Stimulated activated CD4-positive, alpha-beta T cell treated with anti-CD3 and anti-CD28 coated beads, Interleukin-4, amount 100 ng/mL, for 24 hours (primary cell): ENCODE data around the gene MARCHF3.
"Not testable (repeated sequence)": the region's sequence is repeated elsewhere in the genome, so short reads cannot be mapped to it uniquely, and the experiment has no call there.

ENCODE experiments used
- DNase-seq: peaks from one replicate; pipeline ENCODE4 v3.0.0-alpha.2; 2020

Gene MARCHF3, protein sequence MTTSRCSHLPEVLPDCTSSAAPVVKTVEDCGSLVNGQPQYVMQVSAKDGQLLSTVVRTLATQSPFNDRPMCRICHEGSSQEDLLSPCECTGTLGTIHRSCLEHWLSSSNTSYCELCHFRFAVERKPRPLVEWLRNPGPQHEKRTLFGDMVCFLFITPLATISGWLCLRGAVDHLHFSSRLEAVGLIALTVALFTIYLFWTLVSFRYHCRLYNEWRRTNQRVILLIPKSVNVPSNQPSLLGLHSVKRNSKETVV

DNA sequence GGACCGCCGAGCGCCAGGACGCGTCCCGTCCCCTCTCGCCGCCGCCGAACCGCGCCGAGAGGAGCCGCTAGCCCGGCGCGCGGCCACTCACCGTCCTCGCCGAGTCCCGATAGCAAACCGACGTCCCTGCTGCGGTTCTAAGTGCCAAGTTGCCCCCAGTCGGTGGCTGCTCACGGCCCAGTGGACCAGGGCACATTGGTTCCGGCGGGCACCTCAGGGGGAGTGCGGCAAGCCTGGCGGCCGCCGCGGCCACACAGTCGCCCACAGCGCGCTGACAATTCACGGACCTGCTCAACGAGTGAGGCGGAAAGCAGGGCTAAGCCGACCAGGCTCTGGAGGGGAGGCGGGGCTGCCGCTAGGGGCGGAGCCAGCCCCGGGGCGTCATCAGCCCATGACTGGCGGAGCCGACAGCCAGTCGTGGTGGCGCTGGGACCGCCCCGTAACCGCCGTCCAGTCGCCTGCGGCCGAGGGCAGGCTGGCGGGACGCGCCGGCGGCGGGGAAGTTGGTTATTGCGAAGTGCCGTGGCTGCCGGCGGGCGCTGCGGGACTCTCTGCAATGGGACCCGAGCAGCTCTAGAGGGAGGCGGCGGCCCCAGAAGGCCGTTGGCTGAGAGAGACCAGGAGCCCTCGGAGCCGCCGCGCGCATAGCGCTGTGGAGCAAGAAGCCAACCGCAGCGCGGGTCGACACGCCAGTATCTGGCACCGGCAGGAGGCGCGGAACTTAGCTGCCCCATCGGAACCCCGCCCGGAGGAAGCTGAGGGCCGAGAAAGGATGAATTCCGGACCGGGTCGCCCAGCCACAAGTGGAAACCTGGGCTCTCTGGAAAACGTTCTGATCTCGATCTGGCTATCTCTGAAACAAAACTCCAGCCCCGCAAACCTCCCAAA, at the start of gene MARCHF3:
Gene MARCHF3 (minus strand): TSS at position 300 of the 888 bp plus-strand sequence. CDS start 112,387 bp downstream, outside the sequence.
- peak; percentile 92 for DNase-seq

DNA sequence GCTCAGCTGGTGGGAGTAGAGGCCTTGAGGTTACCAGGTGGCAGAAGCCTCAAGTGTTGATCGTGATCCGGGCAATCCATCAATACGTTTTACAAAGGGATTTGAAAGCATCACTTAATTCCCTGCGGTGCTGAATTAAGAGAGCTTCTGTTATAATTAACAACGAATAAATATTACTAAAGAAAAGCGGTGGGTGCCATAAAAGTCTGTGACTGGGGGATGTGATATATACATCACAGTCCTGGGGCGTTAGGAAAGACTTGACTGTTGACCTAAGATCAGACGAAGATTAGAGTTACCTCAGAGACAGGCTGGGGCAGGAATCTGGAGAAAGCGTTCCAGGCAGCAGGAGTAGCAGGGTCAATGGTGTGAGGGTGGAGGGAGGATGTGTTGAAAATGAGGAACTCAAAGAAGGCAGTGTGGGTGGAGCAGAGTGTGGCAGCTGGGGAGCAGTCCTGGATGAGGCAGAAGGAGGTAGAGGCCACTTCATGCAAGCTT, 49.7 kb upstream of the MARCHF3 start:
- no peak for DNase-seq

DNA sequence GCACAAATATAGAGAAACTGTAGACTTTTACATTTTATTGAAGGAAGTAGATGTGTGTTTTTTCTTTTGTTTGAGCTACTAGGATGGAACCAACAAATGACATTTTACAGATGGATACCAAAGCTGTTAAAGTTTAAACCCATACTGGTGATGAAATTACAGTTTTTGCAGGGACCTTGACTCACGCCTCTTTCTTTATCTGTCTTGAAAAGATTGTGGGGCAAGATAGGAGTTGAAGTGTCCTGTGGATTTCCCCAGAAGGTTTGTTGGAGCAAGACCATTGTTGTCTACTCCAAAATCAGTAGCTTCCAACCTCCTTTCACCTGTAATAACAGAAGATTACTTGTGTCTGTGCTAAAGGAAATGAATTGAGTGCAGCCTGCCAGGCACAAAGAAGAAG, 47.0 kb upstream of the MARCHF3 start:
- DNase-seq, result no peak

DNA sequence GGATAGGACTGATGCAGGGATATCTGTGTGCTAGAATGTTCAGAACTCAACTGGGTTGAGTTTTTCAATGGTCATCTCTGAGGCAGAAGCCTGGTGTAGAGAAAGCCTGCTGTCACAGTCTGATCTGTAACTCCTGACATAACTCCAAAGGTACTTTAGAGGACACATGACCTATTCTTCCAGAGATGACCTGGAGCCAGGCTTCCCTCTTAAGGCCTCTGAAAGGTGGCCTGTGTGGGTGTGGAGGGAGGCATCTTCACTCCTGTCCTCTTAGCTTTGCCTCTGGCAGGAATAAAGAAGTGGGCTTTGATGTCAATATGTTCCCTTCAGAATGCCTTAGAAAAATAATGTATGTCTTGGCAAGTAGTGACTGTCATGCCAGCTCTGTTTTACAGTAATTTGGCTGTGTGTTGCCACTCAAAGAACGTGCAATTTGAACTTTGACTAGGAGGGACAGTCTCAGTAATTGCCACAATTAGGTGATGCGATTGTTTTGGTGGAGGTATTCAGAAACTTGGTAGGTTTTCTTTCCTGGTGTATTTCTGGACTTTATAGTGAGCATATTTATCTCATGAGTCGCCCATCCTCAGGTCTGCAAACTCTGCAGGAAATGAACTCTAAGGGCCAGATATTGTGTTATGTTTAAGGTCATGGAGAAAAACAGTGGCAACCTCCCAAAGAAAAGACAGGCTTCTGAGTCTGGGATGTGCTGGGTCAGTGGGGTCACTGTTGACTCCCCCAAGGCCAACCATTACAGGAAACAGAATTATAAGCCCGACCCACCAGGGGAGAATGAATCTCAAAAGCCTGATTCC, 46.2 kb upstream of the MARCHF3 start:
- DNase-seq, result no peak

DNA sequence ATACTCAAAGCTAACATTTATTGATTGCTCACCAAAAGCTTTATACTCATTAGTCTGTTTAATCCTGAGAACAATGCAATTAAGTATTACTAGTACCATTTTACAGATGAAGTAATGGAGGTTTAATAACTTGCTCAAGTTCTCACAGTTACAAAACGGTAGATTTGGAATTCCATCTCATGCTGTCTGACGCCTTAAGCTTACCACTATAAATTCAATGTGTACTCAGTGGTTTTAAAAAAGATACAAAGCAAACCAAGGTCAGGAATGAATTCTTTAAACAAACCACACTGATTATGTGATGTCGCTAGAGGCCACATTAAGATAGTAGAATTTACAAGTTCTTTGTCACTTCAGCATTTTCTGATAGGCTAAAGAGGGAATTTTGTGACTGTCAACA, 44.1 kb upstream of the MARCHF3 start:
- no peak for DNase-seq

DNA sequence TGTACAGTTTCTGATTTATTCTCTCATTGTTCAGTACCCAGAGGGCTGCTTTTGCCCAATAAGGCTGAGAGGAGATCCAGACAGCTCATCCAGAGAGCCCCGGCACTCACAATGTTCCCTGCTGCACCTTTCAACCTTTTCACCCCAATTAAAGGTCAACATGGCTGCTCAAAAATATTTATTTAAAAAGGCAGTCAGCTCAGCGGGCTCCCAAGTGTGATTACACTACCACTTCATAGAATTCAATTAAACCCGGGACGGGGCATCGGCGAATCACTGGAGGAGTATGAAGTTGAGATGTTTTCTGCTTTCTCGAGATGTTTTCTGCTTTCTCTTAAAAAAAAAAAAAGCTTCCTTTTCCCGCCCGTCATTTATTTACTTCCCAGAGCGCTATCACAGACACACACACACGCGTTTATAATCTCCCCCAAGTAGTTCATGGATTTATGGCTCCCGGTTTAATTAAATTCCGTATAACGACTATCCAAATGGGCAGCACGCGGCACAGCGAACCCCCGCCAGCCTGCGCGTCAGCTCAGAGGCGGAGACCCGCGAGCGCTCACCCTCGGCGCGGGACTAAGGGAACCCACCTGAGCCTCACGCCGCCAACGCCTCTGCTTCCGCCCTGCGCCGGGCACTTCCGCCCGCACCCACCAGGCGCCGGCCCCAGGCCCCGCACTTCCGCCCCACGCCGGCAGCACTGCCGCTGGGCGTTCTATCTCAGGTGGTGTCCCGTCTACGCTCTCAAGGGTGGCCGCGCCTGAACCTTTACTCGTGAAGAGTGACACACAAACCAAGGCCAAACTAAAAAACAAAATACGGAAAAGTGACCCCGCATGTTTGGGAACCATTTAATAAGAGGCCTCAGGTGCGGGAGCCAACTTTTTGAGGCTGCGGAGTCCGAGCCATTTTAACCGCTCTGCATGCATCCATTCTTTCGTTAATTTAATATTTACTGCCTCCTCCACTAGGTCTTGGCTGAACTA, 42.8 kb upstream of the MARCHF3 start, which contains the start of gene C5orf63:
Gene C5orf63 (minus strand): TSS at position 642 of the 986 bp plus-strand sequence. CDS start 14,507 bp downstream, outside the sequence.
- DNase-seq, result peak; percentile 78

DNA sequence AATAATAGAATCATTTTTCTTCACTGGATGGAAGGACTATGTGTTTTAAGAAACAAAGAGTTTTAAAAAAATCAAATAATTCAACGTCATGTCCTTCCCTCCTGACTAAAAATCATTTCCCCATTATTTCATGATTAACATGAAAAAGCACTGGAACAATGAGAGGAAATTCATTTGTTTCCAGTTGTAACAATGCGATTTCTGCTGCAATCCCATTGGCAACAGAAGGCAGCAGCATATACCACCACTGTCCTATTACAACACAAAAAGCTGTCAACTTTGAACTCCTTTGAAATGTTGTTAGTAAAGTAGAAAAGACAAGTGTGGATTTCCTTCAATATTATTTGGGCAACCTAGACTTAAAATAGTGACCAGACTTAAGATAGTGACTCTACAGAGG, 39.9 kb upstream of the MARCHF3 start:
- no peak for DNase-seq

DNA sequence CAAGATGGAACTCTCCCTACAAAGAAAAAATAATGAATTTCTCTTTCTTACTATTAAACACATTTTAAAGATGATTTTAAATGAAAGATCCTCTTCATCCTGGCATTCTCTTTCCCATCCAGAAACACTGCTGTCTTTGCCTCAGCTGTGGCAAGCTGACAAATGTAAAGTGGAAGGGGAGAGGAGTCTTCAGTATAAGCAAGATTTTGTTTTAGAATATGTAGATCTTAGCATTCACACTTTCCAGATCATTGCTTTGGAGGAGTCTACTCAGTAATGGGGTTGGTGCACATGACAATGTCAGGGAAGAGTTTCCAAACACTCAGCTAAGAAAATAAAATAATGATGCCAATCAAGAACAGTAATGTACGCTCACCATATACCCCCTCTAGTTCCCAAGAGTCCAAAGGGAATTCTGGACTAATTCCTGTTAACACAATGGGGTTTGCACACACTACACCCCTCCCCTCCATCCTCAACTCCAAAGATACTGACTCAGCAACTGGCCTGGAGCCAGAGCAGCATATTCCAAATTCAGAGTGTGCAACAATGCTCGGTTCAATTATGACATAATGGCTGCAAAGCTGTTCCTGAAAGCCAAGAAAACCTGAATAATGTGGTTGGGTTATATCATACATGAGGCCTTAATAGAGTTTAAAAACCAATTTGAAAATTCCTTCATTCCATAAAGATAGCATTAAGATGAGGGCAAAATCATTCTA, 38.3 kb upstream of the MARCHF3 start:
- no peak for DNase-seq

DNA sequence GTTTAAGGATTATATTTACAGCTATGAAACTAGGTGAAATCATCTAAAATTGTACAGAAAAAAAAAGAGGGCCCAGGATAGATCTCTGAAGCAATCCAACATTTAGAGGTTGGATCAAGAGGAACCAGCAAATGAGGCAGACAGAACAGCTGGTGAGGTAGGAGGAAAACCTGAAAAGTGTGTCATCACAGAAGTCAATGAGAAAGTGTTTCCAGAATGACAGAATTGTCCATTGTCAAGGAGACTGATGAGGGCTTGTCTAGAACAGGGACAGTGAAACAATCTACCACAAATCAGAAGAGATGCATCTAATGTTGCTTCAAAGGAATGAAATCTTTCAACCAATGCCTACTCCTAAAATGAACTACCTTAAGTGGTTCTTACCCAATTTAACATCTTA, 36.4 kb upstream of the MARCHF3 start:
- no peak for DNase-seq

DNA sequence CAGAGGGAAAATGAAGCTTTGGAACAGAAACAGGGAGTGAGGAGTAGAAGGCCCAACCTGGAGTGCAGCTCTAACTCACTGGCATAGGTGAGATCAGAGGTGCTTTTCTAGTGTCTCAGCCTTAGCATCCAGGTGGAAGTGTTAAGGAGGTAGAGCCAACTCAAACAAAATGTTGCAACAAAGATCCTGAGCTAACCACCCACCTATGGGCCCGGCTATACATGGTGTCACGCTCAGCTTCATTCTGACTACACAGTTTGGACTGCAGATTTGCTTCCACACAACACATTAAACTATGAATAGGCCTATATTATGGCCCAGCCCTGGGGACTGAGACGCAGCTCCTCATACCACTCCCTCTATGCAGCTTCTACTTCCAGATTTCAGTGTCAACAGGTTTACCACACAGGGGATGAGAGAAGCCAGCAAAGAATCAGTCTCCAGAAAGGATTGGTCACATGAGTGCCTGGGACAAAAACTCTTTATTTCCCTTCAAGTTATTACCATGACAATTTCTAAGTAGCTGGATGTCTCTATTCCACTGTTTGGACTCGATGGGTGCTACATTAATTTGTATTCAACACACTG, 34.0 kb upstream of the MARCHF3 start:
- DNase-seq, result no peak

DNA sequence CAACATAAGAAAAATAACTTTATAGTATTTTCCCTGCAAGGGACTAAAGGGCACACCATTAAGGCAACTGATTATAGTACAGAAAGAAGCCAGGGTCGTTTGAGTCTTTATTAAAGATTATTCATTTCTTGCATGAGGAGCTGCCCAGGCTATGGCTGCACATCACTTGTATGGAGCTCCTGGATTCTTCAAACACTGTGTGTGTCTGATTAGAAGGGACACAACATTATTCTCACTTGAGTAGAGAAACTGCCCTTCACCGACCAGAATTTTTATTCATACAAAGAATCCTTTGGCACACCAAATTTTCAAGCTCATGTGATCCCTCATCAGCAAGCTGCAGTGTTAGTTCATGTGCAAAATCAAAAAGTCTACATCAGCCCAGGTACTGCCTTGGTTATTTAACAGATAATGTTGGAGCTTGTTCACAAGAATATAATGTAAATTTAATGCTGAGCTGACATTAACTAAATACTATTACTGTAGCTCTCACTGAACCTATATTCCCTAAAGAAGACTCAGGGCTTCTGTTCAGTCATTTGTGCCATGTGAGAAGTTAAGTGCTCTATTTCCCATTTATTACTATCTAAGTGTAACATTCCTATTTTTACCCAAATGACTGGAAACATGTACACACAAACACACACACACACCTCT, 33.0 kb upstream of the MARCHF3 start:
- no peak for DNase-seq

DNA sequence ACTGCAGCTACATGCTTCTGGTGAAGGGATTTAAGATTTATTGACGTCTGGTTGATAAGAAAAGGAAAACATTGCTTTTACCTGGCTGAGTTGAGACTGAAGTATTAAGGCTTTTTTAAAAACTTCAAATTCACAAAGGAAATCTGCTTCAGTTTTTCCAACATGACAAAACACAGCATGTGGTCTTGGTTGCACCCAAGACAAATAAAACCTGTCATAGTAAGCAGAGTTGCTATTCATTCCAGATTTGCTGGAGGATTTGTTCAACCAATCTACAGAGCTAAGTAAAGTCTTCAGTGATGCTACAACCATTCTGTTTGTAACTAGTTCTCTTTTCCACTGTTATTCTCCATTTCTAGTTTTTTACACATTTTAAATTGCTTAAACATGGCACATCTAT, 31.6 kb upstream of the MARCHF3 start:
- no peak for DNase-seq

DNA sequence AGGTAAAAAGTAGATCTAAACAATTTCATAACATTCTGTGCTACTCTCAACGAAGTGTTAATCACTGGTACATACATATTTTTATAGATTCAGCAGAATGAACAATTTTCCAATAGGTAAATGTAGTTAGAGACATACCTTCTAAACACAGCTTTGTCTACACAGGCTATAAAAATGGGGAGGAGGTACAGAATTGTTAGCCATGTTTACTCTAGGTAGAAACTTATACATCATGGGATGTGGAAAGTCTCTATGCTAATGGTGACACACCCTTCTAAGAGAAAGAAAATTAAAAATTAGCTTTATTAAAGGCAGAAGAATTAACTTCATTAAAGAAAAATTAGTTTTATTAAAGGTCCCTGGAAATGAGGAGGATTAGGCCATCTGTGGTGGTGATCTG, 31.2 kb upstream of the MARCHF3 start:
- no peak for DNase-seq

DNA sequence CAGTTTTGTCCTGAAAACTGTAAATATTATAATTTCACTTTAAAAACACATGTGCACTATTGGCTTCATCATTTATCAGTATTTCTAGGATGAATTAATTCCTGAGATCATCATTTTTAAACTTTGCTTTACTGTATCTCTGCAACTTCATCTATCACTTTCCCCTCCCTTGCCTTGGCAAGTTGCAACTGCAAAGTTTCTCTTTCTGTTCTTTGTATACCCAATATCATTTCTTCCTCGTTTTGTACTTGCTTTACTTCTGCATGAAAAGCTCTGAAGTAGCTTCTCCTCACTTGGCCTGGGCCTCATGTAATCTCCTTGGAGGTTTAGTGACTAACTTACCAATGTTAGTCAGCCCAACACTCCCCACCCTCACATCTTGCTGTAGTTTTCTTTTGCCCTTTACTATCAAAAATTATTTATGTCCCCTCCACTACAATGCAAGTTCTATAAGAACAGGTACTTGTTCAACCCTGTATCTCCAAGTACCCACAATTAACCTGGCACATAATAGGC, 30.2 kb upstream of the MARCHF3 start:
- no peak for DNase-seq

DNA sequence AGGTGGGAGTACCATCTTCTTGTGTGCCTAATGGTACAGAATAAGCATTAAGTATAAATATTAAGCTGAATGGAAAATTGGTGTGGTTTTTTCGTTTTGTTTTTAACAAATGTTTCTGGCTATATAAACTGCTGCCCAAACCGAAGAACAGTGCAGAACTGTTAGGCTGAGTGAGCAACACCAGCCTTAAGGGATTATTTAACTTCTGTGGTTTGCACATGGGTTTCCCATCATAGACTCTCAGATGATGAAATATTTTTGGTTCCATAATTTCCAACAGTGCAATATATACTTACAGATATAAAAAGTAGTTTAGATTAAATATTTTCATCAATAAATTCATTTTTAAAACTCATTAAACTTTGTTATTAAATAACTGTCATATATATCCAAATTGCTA, 26.5 kb upstream of the MARCHF3 start:
- DNase-seq, result no peak

DNA sequence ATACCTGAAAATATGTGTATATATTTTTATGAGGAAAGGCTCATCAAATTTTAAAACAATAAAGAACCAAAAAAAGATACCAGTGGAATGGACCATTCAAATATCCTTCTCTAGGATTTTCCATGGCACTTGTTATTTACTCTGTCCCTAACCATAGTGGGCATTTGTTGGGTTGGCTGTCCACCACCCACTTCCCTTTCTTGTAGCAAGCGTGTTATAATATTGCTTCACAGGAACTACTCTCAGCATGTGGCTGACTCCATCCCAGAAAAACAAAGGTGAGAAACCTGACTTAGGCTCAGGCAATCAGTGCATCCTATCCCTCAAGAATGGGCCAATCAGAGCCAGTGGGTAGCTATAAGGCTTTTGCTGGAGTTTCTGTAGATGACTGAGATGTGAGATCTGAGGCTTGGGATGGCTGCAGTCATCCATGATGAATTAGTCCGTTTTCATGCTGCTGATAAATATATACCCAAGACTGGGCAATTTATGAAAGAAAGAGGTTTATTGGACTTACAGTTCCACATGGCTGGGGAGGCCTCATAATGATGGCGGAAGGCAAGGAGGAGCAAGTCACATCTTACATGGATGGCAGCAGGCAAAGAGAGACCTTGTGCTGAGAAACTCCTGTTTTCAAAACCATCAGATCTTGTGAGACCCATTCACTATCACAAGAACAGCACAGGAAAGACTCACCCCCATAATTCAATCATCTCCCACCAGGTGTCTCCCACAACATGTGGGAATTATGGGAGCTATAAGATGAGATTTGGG, 25.7 kb upstream of the MARCHF3 start:
- DNase-seq, result no peak

DNA sequence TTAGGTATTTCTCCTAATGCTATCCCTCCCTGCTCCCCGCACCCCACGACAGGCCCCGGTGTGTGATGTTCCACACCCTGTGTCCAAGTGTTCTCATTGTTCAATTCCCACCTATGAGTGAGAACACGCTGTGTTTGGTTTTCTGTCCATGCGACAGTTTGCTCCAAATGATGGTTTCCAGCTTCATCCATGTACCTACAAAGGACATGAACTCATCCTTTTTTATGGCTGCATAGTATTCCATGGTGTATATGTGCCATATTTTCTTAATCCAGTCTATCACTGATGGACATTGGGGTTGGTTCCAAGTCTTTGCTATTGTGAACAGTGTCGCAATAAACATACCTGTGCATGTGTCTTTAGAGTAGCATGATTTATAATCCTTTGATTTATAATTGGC, 23.2 kb upstream of the MARCHF3 start:
- not testable (repeated sequence) for DNase-seq

DNA sequence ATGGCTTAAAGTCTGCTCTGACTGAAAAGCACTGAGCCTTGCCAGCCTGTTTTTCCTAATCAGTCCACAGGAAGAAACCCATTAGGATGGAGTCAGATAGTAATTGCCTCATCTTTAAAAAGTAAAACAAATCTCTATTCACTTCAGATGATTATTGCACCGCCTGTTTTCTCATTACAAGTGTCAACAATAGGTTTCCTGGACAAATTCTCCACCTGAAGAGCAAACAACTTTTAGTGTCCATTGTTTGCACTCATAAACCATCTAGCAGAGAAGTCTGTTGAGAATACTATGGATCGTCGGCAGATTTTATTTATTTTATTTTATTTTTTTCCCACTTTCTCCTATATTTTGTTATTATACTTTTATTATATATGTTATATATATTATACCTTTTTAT, 22.7 kb upstream of the MARCHF3 start:
- DNase-seq, result no peak

DNA sequence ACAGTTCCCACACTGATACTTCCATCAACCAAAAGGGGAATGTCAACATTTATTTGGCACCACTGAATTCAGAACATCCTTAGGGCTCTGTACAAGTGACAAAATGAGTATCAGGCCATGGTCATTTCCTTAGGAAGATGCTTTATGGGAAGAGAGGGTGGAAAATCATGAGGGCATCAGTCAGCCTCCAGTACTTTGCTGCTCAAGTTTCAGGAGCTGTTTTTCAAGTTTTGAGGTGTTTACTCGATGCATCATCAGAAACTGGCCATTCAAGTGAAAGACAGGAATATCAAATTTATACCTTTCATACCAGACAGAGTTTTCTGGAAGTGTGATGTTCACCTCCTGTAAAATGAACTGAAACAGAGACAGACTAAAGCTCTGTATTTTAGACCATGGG, 21.2 kb upstream of the MARCHF3 start:
- no peak for DNase-seq
